Measurements from ENCODE around the gene CALB2.
A peak's percentile ranks its signal among the peaks of the same experiment; 100 is the strongest.

Gene CALB2

DNA sequence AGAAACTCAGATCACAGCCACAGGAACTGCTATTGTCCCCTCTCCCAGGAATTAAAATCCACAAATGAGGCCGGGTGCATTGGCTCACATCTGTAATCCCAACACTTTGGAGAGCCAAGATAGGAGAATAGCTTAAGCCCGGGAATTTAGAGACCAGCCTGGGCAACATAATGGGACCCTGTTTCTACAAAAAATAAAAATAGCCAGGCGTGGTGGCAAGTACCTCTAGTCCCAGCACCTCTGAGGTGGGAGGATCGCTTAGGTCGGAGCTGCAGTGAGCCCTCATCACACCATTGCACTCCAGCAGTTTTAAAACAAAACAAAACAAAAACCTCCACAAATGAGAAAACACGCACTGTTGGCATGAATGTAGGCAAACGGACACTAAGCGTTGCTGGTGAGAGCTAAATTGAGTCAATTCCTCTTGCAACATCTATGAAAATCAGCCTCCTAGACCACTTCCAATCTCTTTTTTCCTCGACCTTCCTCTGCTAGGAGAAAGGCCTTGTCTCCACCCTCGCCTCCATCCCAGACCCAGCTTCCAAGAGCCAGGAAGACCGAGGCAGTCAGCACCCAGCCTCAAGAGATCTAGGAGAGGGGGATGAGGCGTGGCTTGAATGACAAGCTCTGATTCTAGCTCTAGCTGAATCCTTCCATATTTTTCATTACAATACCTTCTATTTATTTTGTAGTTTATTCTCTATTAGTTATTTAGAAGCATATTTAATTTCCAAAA is 68.5 kb downstream of the CALB2 start:
- H3K9me3 ChIP-seq (ENCODE audit: control insufficient read depth, insufficient read depth, low read depth, low read length): no peaks in the 10 kb centered on the region
- H3K4me3 ChIP-seq (ENCODE audit: low read depth, low read length): peak overlapping the region; percentile 12; the same call in 1 of the 2 replicates
- no peaks in the 10 kb centered on the region for H3K36me3 ChIP-seq (ENCODE audit: control insufficient read depth, insufficient read depth, low read length)
- no peak overlapping the region for H3K27ac ChIP-seq (ENCODE audit: low read depth, low read length)
- 0 out of 2 replicates have a peak, but pooled peaks cover 4% of the 10 kb centered on the region for H3K4me1 ChIP-seq (ENCODE audit: control insufficient read depth, insufficient read depth, low read length)
- H3K9ac ChIP-seq (ENCODE audit: low read length): no peak overlapping the region
- H3K27me3 ChIP-seq (ENCODE audit: control insufficient read depth, insufficient read depth, low read length): peaks cover 39% of the 10 kb centered on the region

DNA sequence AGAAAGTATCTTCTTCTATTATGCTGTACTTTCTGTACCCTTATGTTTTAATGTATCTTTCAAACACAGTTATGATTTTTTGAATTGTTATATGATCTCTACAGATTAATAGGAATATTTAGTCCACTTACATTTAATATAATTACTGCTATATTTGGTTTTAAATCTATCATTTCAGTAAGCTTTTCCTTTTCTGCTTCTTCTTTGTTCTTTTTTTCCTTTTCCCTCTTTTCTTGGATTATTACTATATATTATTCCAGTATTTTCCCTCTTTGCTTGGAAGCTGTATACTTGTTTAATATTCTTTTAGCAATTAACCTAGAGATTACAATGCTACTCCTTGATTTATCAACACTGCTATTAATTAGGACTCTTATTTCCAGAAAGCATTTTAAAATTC is 69.9 kb downstream of the CALB2 start:
- H3K4me3 ChIP-seq (ENCODE audit: low read depth, low read length): no peak overlapping the region
- H3K9me3 ChIP-seq (ENCODE audit: control insufficient read depth, insufficient read depth, low read depth, low read length): no peaks in the 10 kb centered on the region
- 0 out of 2 replicates have a peak, but pooled peaks cover 4% of the 10 kb centered on the region for H3K4me1 ChIP-seq (ENCODE audit: control insufficient read depth, insufficient read depth, low read length)
- no peaks in the 10 kb centered on the region for H3K36me3 ChIP-seq (ENCODE audit: control insufficient read depth, insufficient read depth, low read length)
- H3K27ac ChIP-seq (ENCODE audit: low read depth, low read length): no peak overlapping the region
- no peak overlapping the region for H3K9ac ChIP-seq (ENCODE audit: low read length)
- H3K27me3 ChIP-seq (ENCODE audit: control insufficient read depth, insufficient read depth, low read length): peaks cover 47% of the 10 kb centered on the region

DNA sequence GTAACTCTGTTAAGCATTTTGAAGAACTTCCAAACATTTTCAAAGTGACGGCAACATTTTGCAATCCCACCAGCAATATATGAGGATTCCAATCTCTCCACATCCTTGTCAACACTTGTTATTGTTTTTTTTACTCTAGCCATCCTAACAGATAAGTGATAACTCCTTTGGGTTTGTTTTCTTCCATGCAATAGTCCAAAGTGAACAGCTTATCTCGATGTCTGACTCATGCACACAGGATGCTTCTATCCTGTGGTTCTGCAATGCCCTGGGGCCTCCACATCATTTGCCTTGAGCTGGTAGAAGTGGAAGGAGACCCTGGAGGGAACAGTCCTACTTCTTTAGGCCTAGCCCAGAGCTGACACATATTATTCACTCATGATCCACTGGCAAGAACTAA is 70.4 kb downstream of the CALB2 start:
- H3K27ac ChIP-seq (ENCODE audit: low read depth, low read length): no peak overlapping the region
- H3K9me3 ChIP-seq (ENCODE audit: control insufficient read depth, insufficient read depth, low read depth, low read length): no peaks in the 10 kb centered on the region
- no peak overlapping the region for H3K4me3 ChIP-seq (ENCODE audit: low read depth, low read length)
- peaks cover 44% of the 10 kb centered on the region for H3K27me3 ChIP-seq (ENCODE audit: control insufficient read depth, insufficient read depth, low read length)
- no peaks in the 10 kb centered on the region for H3K36me3 ChIP-seq (ENCODE audit: control insufficient read depth, insufficient read depth, low read length)
- no peak overlapping the region for H3K9ac ChIP-seq (ENCODE audit: low read length)
- H3K4me1 ChIP-seq (ENCODE audit: control insufficient read depth, insufficient read depth, low read length): 0 out of 2 replicates have a peak, but pooled peaks cover 4% of the 10 kb centered on the region

DNA sequence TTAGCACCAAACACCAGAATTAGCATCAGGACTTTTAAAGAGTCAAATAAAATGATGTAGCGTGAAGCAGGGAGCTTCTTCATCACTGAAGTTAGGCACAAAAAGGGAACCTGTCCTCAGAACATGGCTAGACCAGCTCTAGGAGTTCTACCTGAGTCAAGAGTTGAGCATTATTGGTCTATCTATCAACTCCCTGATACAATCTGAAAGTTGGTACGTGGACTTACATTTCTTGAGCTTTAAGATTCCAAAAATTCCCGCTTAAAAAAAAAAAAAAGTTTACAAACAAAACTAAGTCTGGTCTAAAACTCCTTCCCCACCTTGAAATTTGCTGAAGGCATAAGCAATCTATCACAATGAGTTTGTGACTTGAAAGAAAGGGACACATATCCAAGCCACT is 71.1 kb downstream of the CALB2 start:
- 0 out of 2 replicates have a peak, but pooled peaks cover 4% of the 10 kb centered on the region for H3K4me1 ChIP-seq (ENCODE audit: control insufficient read depth, insufficient read depth, low read length)
- H3K9me3 ChIP-seq (ENCODE audit: control insufficient read depth, insufficient read depth, low read depth, low read length): no peaks in the 10 kb centered on the region
- H3K36me3 ChIP-seq (ENCODE audit: control insufficient read depth, insufficient read depth, low read length): no peaks in the 10 kb centered on the region
- no peak overlapping the region for H3K9ac ChIP-seq (ENCODE audit: low read length)
- peaks cover 37% of the 10 kb centered on the region for H3K27me3 ChIP-seq (ENCODE audit: control insufficient read depth, insufficient read depth, low read length)
- no peak overlapping the region for H3K4me3 ChIP-seq (ENCODE audit: low read depth, low read length)
- H3K27ac ChIP-seq (ENCODE audit: low read depth, low read length): no peak overlapping the region

DNA sequence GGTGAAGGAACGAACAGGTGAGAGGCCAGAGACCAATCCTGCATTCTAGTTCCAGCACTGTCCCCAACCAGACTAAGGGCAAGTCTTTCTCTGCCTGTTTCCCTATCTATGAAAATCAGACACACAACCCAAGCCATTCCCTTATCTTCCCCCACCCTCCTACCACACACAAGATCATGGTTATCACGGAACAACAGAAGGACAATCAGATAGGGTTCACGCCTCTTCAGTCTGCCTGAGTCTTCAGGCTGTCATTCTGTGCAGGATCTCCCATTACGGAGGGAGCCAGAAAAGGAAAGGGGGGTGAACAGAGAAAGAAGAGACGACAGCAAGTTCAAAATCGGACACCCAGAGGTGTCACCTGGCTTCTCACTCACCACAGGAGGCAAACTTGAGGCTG is 72.2 kb downstream of the CALB2 start:
- Histone ChIP-seq H3K27me3 (ENCODE audit: control insufficient read depth, insufficient read depth, low read length) (peaks cover 25% of the 10 kb centered on the region; the same call in 1 of the 2 replicates), H3K36me3 (ENCODE audit: control insufficient read depth, insufficient read depth, low read length) (no peaks in the 10 kb centered on the region), H3K9ac (ENCODE audit: low read length) (no peak overlapping the region), H3K4me3 (ENCODE audit: low read depth, low read length) (no peak overlapping the region), H3K4me1 (ENCODE audit: control insufficient read depth, insufficient read depth, low read length) (no peaks in the 10 kb centered on the region), H3K27ac (ENCODE audit: low read depth, low read length) (no peak overlapping the region), H3K9me3 (ENCODE audit: control insufficient read depth, insufficient read depth, low read depth, low read length) (no peaks in the 10 kb centered on the region)

DNA sequence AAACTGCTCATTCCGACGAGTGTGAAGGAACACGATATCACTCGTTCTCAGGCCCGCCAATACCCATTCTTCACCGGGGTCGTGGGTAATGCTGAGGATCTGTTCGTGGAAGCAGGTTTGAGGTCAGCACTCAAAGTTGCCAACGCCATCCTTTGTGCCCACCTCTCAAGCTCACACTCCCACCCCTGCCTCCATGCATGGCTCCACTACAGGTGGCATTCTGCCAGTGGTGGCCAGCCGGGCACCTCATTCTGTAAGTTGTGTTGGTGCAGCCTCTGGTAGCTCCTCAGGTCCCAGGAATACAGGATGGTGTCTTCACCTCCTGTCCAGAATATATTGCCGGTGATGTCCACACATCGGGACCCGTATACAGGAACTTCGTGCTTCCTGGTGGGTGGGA is 72.7 kb downstream of the CALB2 start:
- H3K4me1 ChIP-seq (ENCODE audit: control insufficient read depth, insufficient read depth, low read length): no peaks in the 10 kb centered on the region
- H3K4me3 ChIP-seq (ENCODE audit: low read depth, low read length): no peak overlapping the region
- H3K27me3 ChIP-seq (ENCODE audit: control insufficient read depth, insufficient read depth, low read length): peaks cover 26% of the 10 kb centered on the region; the same call in 1 of the 2 replicates
- H3K9me3 ChIP-seq (ENCODE audit: control insufficient read depth, insufficient read depth, low read depth, low read length): no peaks in the 10 kb centered on the region
- no peak overlapping the region for H3K9ac ChIP-seq (ENCODE audit: low read length)
- H3K36me3 ChIP-seq (ENCODE audit: control insufficient read depth, insufficient read depth, low read length): no peaks in the 10 kb centered on the region
- no peak overlapping the region for H3K27ac ChIP-seq (ENCODE audit: low read depth, low read length)

DNA sequence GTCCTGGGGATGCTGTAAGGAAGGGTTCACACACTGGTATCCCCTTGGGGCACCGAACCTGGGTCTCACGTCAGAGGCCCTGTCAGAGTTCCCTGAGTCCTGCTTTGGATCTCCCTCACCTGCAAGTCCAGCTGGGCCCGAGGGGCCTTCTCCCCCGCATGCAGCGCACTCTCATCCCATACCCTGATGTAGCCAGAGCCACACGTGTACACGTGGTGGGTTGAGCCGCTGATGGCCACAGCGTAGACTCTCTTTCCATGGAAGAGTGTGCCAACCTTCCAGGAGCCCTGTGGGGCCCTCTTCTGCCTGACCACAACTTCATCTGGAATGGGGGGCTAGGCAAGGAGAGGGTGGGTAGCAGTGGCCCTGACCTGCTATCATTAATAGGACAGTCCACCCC is 73.5 kb downstream of the CALB2 start:
- Histone ChIP-seq H3K4me3 (ENCODE audit: low read depth, low read length) (no peak overlapping the region), H3K4me1 (ENCODE audit: control insufficient read depth, insufficient read depth, low read length) (no peaks in the 10 kb centered on the region), H3K27ac (ENCODE audit: low read depth, low read length) (no peak overlapping the region), H3K27me3 (ENCODE audit: control insufficient read depth, insufficient read depth, low read length) (peaks cover 31% of the 10 kb centered on the region; the same call in 1 of the 2 replicates), H3K9me3 (ENCODE audit: control insufficient read depth, insufficient read depth, low read depth, low read length) (no peaks in the 10 kb centered on the region), H3K9ac (ENCODE audit: low read length) (no peak overlapping the region), H3K36me3 (ENCODE audit: control insufficient read depth, insufficient read depth, low read length) (no peaks in the 10 kb centered on the region)

DNA sequence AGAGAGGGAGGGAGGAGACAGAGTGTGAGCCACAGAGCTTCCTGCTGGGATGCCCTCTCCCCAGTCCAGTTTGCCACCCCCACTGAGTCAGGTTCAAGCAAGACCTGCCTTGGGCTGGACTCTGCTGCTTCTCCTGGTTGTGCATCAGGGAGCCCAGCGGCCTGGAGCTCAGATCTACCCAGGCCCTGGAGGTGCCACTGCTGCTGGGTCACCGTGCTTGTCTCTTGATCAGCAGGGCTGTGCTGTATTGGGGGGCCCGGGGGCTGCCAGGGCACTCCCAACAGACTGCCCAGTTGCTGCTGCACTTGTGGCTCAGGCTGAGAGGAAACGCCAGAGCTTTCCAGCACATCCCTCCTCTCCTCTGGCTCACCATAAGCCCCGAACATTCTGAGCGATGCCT is 74.4 kb downstream of the CALB2 start:
- H3K36me3 ChIP-seq (ENCODE audit: control insufficient read depth, insufficient read depth, low read length): no peaks in the 10 kb centered on the region
- no peak overlapping the region for H3K9ac ChIP-seq (ENCODE audit: low read length)
- H3K4me1 ChIP-seq (ENCODE audit: control insufficient read depth, insufficient read depth, low read length): no peaks in the 10 kb centered on the region

DNA sequence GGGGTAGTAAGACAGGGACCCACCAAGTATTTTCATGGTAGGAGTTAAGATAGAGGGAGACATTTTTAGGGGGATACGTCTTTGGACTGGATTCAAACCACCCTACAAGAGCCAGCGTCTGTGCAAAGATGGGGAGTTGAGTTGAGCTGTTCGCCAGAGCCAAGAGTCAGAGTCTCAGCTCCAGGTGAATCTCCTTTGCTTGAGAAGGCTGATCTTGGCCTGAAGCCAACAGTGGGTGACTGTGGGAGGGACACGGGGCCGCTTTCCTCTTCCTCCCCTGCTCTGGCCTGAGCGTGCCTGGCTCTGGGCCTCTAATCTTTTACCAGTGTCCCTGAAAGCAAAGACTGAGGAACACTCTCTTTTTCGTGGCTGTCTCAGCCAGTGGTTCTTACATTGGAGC is 78.0 kb downstream of the CALB2 start:
- Histone ChIP-seq H3K9me3 (ENCODE audit: control insufficient read depth, insufficient read depth, low read depth, low read length) (no peaks in the 10 kb centered on the region), H3K36me3 (ENCODE audit: control insufficient read depth, insufficient read depth, low read length) (no peaks in the 10 kb centered on the region), H3K27ac (ENCODE audit: low read depth, low read length) (no peak overlapping the region), H3K4me1 (ENCODE audit: control insufficient read depth, insufficient read depth, low read length) (no peaks in the 10 kb centered on the region), H3K4me3 (ENCODE audit: low read depth, low read length) (no peak overlapping the region), H3K27me3 (ENCODE audit: control insufficient read depth, insufficient read depth, low read length) (peaks cover 27% of the 10 kb centered on the region; the same call in 1 of the 2 replicates), H3K9ac (ENCODE audit: low read length) (no peak overlapping the region)

More for the DNA sequence above, 74.4 kb downstream of the CALB2 start:
- H3K4me3 ChIP-seq (ENCODE audit: low read depth, low read length): no peak overlapping the region
- no peaks in the 10 kb centered on the region for H3K9me3 ChIP-seq (ENCODE audit: control insufficient read depth, insufficient read depth, low read depth, low read length)
- H3K27me3 ChIP-seq (ENCODE audit: control insufficient read depth, insufficient read depth, low read length): peaks cover 36% of the 10 kb centered on the region; the same call in 1 of the 2 replicates
- H3K27ac ChIP-seq (ENCODE audit: low read depth, low read length): no peak overlapping the region

DNA sequence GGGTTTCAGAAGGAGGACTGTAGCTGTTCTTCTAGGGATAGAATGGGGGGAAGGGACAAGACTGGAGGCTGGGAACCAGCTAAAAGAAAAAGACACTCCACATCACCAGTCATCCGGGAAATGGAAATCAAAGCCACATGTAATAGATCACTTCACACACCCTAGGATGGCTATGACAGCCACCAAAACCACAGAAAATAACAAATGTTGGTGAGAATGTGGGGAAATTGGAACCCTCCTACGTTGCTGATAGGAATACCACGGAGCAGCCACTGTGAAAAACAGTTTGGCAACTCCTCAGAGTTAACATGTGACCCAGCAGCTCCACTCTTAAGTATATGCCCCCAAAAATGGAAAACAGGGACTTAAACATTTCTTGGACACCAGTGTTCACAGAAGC is 81.0 kb downstream of the CALB2 start:
- H3K9ac ChIP-seq (ENCODE audit: low read length): no peak overlapping the region
- H3K27ac ChIP-seq (ENCODE audit: low read depth, low read length): no peak overlapping the region
- no peaks in the 10 kb centered on the region for H3K4me1 ChIP-seq (ENCODE audit: control insufficient read depth, insufficient read depth, low read length)
- no peaks in the 10 kb centered on the region for H3K36me3 ChIP-seq (ENCODE audit: control insufficient read depth, insufficient read depth, low read length)
- H3K9me3 ChIP-seq (ENCODE audit: control insufficient read depth, insufficient read depth, low read depth, low read length): peaks cover 8% of the 10 kb centered on the region
- peaks cover 16% of the 10 kb centered on the region; the same call in 1 of the 2 replicates for H3K27me3 ChIP-seq (ENCODE audit: control insufficient read depth, insufficient read depth, low read length)
- no peak overlapping the region for H3K4me3 ChIP-seq (ENCODE audit: low read depth, low read length)
